Measurements from ENCODE around the gene GNA12. TPM values are rescaled to one million over a fixed set of nuclear protein-coding genes. Genes with fewer than 3 reads are reported as not detected.

Gene GNA12
- total and polyA plus RNA-seq, 2 of the 4 experiments (the other 2 are of a cell fraction) = 14.3 to 93.9 TPM

- H4K91ac ChIP-seq (ENCODE audit: insufficient read depth, low read depth, low read length) = no peak overlapping the region; the same call in 1 of the 2 replicates
- H3K56ac ChIP-seq (ENCODE audit: extremely low read depth, insufficient read depth, low read length) = 0 out of 2 replicates have a peak overlapping the region, but pooled peaks have one; percentile 9
- no peak overlapping the region for H2AK9ac ChIP-seq (replicated peaks; ENCODE audit: low read depth, low read length, poor library complexity)
- in situ Hi-C loops (cut with MboI; ENCODE audit: low sequenced_read_pairs) (no loop called here), dilution Hi-C loops (cut with HindIII; ENCODE audit: low sequenced_read_pairs, unreplicated experiment) (no loop called here), intact Hi-C loops (cut with micrococcal nuclease) (loop anchor here (5.0 kb wide), 1 partner anchor 34 kb away; no protein-coding TSS in a partner anchor)
- CTCF ChIA-PET = no interaction called here
- peak overlapping the region; percentile 0 to 49; a peak in 1 of 4 replicates for H4K8ac ChIP-seq (ENCODE audit: low read depth in 2 of 2, low read length in 2 of 2)
- H4K20me1 ChIP-seq (ENCODE audit: insufficient read depth, low read length) = peaks cover 11% of the 10 kb centered on the region; the same call in 1 of the 2 replicates
- H4K5ac ChIP-seq (ENCODE audit: low read depth, low read length) = no peak overlapping the region; the same call in 1 of the 2 replicates
- TF ChIP-seq FOS (IDR thresholded peaks at IDR 0.05; ENCODE audit: low read depth, low read length) = no peak
- TF ChIP-seq CHD1 (IDR thresholded peaks at IDR 0.05; ENCODE audit: low read depth, low read length) = no peak
- no peak for TF ChIP-seq NFE2L2 (IDR thresholded peaks at IDR 0.05; ENCODE audit: low read depth, low read length)
- no peak for TF ChIP-seq RAD21 (IDR thresholded peaks at IDR 0.05; ENCODE audit: low read length)
- no peak for TF ChIP-seq MAFK (IDR thresholded peaks at IDR 0.05; ENCODE audit: low read depth, low read length)
- TF ChIP-seq ELK1 (IDR thresholded peaks at IDR 0.05; ENCODE audit: borderline replicate concordance, low read depth, low read length) = no peak
- no peak for TF ChIP-seq POLR2A (IDR thresholded peaks at IDR 0.05; ENCODE audit: low read depth, low read length)
- no peak for TF ChIP-seq MXI1 (IDR thresholded peaks at IDR 0.05; ENCODE audit: borderline replicate concordance, low read depth, low read length)
- no peak overlapping the region for H2AFZ ChIP-seq (replicated peaks; ENCODE audit: low read length, poor library complexity)
- POLR2A ChIA-PET (ENCODE audit: unreplicated experiment) = interaction anchor here (0.6 kb wide), 1 partner anchor 102 kb away, joined by 3 read pairs; no protein-coding TSS in a partner anchor
- WGBS, 2 experiments (ENCODE audit: extremely low coverage in 2 of 2, insufficient read length in 1 of 2) = no CpG with 5 or more reads among the region's 9 CpGs
- H3K9me3 ChIP-seq (ENCODE audit: control insufficient read depth, insufficient read depth, low read length) = no peaks in the 10 kb centered on the region
- H3K36me3 ChIP-seq (ENCODE audit: control insufficient read depth, insufficient read depth, low read length) = peaks cover 27% of the 10 kb centered on the region
- H3K27me3 ChIP-seq (ENCODE audit: control insufficient read depth, insufficient read depth, low read length) = no peaks in the 10 kb centered on the region
- H3K27ac ChIP-seq (ENCODE audit: insufficient read depth, low read length) = peak overlapping the region; percentile 90; the same call in 1 of the 2 replicates
- H3K4me2 ChIP-seq (ENCODE audit: low read depth, low read length) = no peak overlapping the region; the same call in 1 of the 2 replicates
- BruUV-seq (replicated peaks) = no TSS peak
- H3K4me3 ChIP-seq (ENCODE audit: insufficient read depth, low read depth, low read length) = no peak overlapping the region
- H3K23ac ChIP-seq (ENCODE audit: low read depth, low read length) = no peak overlapping the region
- peaks cover 51 to 86% of the 10 kb centered on the region in 2 experiments for H3K79me1 ChIP-seq (ENCODE audit: low read depth in 1 of 2, low read length in 2 of 2)
- peak overlapping the region; percentile 49; the same call in 1 of the 2 replicates for H3K14ac ChIP-seq (replicated peaks; ENCODE audit: low read depth, low read length)
- peak overlapping the region; percentile 49; the same call in 1 of the 2 replicates for H2BK120ac ChIP-seq (ENCODE audit: low read depth, low read length)
- H3K18ac ChIP-seq (ENCODE audit: low read depth, low read length) = peak overlapping the region; percentile 49; the same call in 1 of the 2 replicates
- H2BK5ac ChIP-seq (ENCODE audit: low read depth, low read length, poor library complexity, severe bottlenecking) = peak overlapping the region; percentile 71
- peaks cover 35% of the 10 kb centered on the region for H3K9me1 ChIP-seq (ENCODE audit: insufficient read depth, low read length)
- peak overlapping the region; percentile 48; the same call in 1 of the 2 replicates for H2AK5ac ChIP-seq (ENCODE audit: low read depth, low read length)
- H3K4ac ChIP-seq (ENCODE audit: low read depth, low read length) = peak overlapping the region; percentile 38; the same call in 1 of the 2 replicates
- DNase-seq (no peak), ATAC-seq (ENCODE audit: low read depth) (no peak)
- peaks cover 12% of the 10 kb centered on the region for H3K4me1 ChIP-seq (ENCODE audit: control insufficient read depth, insufficient read depth, low read length)
- H3K9ac ChIP-seq (ENCODE audit: low read depth, low read length) = no peak overlapping the region
- 0 out of 3 replicates have a peak overlapping the region, but pooled peaks have one; percentile 16 for H2BK15ac ChIP-seq (ENCODE audit: low read depth, low read length)
- H2BK20ac ChIP-seq (ENCODE audit: low read depth, low read length) = no peak overlapping the region
These were observed 48.2 kb downstream of the GNA12 start for GRCh38 chr7:2795906-2796305.

Measured in IMR-90 (cell line).